ENCODE data around the gene EIF2S2. TPM values are rescaled to one million over a fixed set of nuclear protein-coding genes. Genes with fewer than 3 reads are reported as not detected.

The EIF2S2 gene
- total RNA-seq, 4 donors from 2014 or later: 44.4 to 65.6 (median 56.8) TPM

Small RNA genes lying within 50 kb of the gene (small RNA-seq; reads per million reads assigned to genes)
- gene MIR4755: 0 reads per million in 4 donors

Other genes with a start within 250 kb of the EIF2S2 start
- gene RALY, start 118.3 kb downstream of the EIF2S2 start, total RNA-seq: 100 to 1,000 TPM in 1 of 4 donors, 10 to 100 TPM in 3; 76.6 to 124 (median 98.8) TPM
- 1 to 10 TPM in 1 of 4 donors, not detected in 3; 3.5 TPM for gene ASIP, start 129.2 kb upstream of the EIF2S2 start, total RNA-seq
- gene AHCY, start 191.1 kb upstream of the EIF2S2 start, total RNA-seq: 10 to 100 TPM; 50.4 to 71.5 (median 58.0) TPM

All from gastroesophageal sphincter (tissue), 4 donors.